Cardiac septum (tissue), 1 donor: ENCODE measurements around the gene KLK4. TPM values are rescaled to one million over a fixed set of nuclear protein-coding genes. Genes with fewer than 3 reads are reported as not detected.

ENCODE experiments used
- total RNA-seq: library from RNA; stranded (reverse); fragmentation: NEBNext Ultra II Directional; extraction: Animal tissue kit (Norgen Biotek cat#: 25700); gene quantifications from one replicate; pipeline ENCODE4 v1.2.1, GENCODE V29; 2021
- donor health status: DM: no; HTN: no; CAD: no.

Gene KLK4
- total RNA-seq, 1 donor from 2014 or later: not detected

Other genes with a start within 250 kb of the KLK4 start
- 1.3 TPM for gene SHANK1, start 191.6 kb downstream of the KLK4 start, total RNA-seq
- gene CLEC11A, start 188.0 kb downstream of the KLK4 start, total RNA-seq: 5.1 TPM
- gene GPR32, start 140.9 kb downstream of the KLK4 start, total RNA-seq: not detected
- gene ACP4, start 121.0 kb downstream of the KLK4 start, total RNA-seq: not detected
- gene KLK1, start 87.6 kb downstream of the KLK4 start, total RNA-seq: not detected
- gene KLK15, start 77.8 kb downstream of the KLK4 start, total RNA-seq: not detected
- not detected for gene KLK3, start 56.5 kb downstream of the KLK4 start, total RNA-seq
- gene KLK2, start 38.0 kb downstream of the KLK4 start, total RNA-seq: not detected
- not detected for gene KLK5, start 41.6 kb upstream of the KLK4 start, total RNA-seq
- not detected for gene KLK6, start 58.2 kb upstream of the KLK4 start, total RNA-seq
- gene KLK7, start 72.5 kb upstream of the KLK4 start, total RNA-seq: not detected
- not detected for gene KLK8, start 90.2 kb upstream of the KLK4 start, total RNA-seq
- not detected for gene KLK10, start 108.3 kb upstream of the KLK4 start, total RNA-seq
- gene KLK11, start 115.2 kb upstream of the KLK4 start, total RNA-seq: not detected
- not detected for gene KLK12, start 123.6 kb upstream of the KLK4 start, total RNA-seq
- gene KLK13, start 153.7 kb upstream of the KLK4 start, total RNA-seq: not detected
- gene KLK14, start 171.5 kb upstream of the KLK4 start, total RNA-seq: 0.32 TPM
- gene CTU1, start 197.0 kb upstream of the KLK4 start, total RNA-seq: 4.2 TPM
- gene SIGLEC9, start 213.5 kb upstream of the KLK4 start, total RNA-seq: 1.4 TPM
- gene SIGLEC7, start 230.9 kb upstream of the KLK4 start, total RNA-seq: 0.70 TPM